A673 (cell line): ENCODE results near the gene MAP2. TPM values are rescaled to one million over a fixed set of nuclear protein-coding genes. Genes with fewer than 3 reads are reported as not detected.

ENCODE experiments used
- BruUV-seq: library from RNA; stranded (reverse); fragments of 400-500 nt; replicated peaks from 2 replicates; lab custom pipeline; 2021; lab: Mats Ljungman, UMichigan
- CTCF ChIA-PET: fragments of 300-600 bp; sonication (Branson Sonifier 250); formaldehyde crosslinking; loops from one replicate; lab custom pipeline; 2022; ENCODE audit warnings: antibody characterized with exemption; lab: Charles Lee
- POLR2A ChIA-PET: fragments of 300-600 bp; sonication (Branson Sonifier 250); formaldehyde crosslinking; loops from one replicate; lab custom pipeline; 2022; ENCODE audit warnings: antibody characterized with exemption; ENCODE audit not compliant: low non-redundant PET; lab: Charles Lee
- DNase-seq: peaks from one replicate; pipeline ENCODE4 v3.0.0-alpha.2; 2015; ENCODE audit warnings: low spot score
- H3K27ac ChIP-seq: fragments of 200-600 bp; sonication (generic); 2 replicates; pipeline ENCODE4 v1.5.1; 2016; ENCODE audit warnings: mixed run types, low read depth, mild to moderate bottlenecking, mixed read lengths, antibody characterized with exemption, low read length; ENCODE audit not compliant: poor library complexity, severe bottlenecking
- H3K27me3 ChIP-seq: fragments of 200-600 bp; sonication (generic); replicated peaks from 2 replicates; pipeline ENCODE4 v1.6.1; 2017; ENCODE audit warnings: mixed run types, low read depth, mild to moderate bottlenecking, mixed read lengths, antibody characterized with exemption, low read length; ENCODE audit not compliant: insufficient read depth, poor library complexity
- H3K36me3 ChIP-seq: fragments of 200-600 bp; sonication (generic); 2 replicates; pipeline ENCODE4 v1.6.1; 2016; ENCODE audit warnings: mixed run types, mild to moderate bottlenecking, mixed read lengths, antibody characterized with exemption, low read length; ENCODE audit not compliant: insufficient read depth, poor library complexity, severe bottlenecking
- H3K4me1 ChIP-seq: fragments of 200-600 bp; sonication (generic); 2 replicates; pipeline ENCODE4 v1.6.1; 2017; ENCODE audit warnings: mixed run types, mild to moderate bottlenecking, mixed read lengths, antibody characterized with exemption, low read length; ENCODE audit not compliant: insufficient read depth, poor library complexity, severe bottlenecking
- H3K4me3 ChIP-seq: fragments of 200-600 bp; sonication (generic); 2 replicates; pipeline ENCODE4 v1.5.1; 2016; ENCODE audit warnings: low read depth, mixed run types, mild to moderate bottlenecking, mixed read lengths, low read length; ENCODE audit not compliant: poor library complexity, severe bottlenecking
- H3K9me3 ChIP-seq: fragments of 200-600 bp; sonication (generic); 2 replicates; pipeline ENCODE4 v1.6.1; 2016; ENCODE audit warnings: mixed run types, low read depth, mild to moderate bottlenecking, mixed read lengths, antibody characterized with exemption, low read length; ENCODE audit not compliant: poor library complexity, severe bottlenecking
- EZH2 ChIP-seq: fragments of 200-600 bp; sonication (generic); IDR thresholded peaks from 2 replicates; pipeline ENCODE4 v1.6.1; 2017; ENCODE audit warnings: borderline replicate concordance, low read depth, mild to moderate bottlenecking, mixed read lengths, antibody characterized with exemption, low read length; ENCODE audit not compliant: poor library complexity, severe bottlenecking
- intact Hi-C: fragments of 100-400 bp; cut with micrococcal nuclease; formaldehyde crosslinking; loops from one replicate; pipeline ENCODE4 v1.10.0; 2022; ENCODE audit not compliant: unreplicated experiment
- total RNA-seq: library from RNA; stranded (reverse); gene quantifications from 2 replicates; pipeline ENCODE4 v1.2.3, GENCODE V29; 2021
- TF ChIP-seq, protein P1 (sequence below): fragments of 300-800, 200-600 bp; sonication (generic); conservative IDR thresholded peaks from 2 replicates; pipeline ENCODE4 v1.5.1; 2017; ENCODE audit warnings: low read depth, mild to moderate bottlenecking, antibody characterized with exemption, low read length, moderate library complexity, mixed read lengths

MAP2 gene
- total RNA-seq, 1 experiment from 2014 or later: 1.7 TPM

DNA sequence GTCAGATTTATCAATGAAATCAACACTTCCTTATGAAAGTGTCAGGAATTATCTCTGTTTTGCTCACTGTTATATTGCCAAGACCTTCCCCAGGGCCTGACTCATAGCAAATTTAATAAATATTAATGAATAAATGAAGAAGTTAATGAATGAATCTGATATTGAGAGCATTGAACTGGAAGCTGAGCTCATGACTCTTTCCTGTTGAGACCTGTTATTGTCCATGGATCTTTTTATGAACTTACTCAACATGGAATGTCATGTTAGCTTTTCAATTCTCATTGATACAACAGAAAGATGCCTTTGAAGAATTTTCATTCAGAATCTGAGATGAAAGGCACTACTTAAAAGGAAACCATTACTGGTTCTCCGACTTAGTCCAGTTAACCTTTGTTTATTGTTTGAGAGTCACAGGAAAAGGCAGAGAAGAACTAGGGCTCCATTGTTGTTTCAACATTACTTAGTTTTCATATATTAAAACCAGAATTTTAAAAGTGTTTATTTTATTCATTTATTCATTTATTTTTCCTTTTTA lies 257.4 kb downstream of the MAP2 start:
- POLR2A ChIA-PET: no interaction called here
- DNase-seq: no peak
- no peak overlapping the region for H3K27ac ChIP-seq
- intact Hi-C loops: no loop called here
- H3K36me3 ChIP-seq: no peaks in the 10 kb centered on the region
- TF ChIP-seq, protein P1, sequence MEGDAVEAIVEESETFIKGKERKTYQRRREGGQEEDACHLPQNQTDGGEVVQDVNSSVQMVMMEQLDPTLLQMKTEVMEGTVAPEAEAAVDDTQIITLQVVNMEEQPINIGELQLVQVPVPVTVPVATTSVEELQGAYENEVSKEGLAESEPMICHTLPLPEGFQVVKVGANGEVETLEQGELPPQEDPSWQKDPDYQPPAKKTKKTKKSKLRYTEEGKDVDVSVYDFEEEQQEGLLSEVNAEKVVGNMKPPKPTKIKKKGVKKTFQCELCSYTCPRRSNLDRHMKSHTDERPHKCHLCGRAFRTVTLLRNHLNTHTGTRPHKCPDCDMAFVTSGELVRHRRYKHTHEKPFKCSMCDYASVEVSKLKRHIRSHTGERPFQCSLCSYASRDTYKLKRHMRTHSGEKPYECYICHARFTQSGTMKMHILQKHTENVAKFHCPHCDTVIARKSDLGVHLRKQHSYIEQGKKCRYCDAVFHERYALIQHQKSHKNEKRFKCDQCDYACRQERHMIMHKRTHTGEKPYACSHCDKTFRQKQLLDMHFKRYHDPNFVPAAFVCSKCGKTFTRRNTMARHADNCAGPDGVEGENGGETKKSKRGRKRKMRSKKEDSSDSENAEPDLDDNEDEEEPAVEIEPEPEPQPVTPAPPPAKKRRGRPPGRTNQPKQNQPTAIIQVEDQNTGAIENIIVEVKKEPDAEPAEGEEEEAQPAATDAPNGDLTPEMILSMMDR: no peak
- TF ChIP-seq EZH2: no peak
- H3K27me3 ChIP-seq: no peaks in the 10 kb centered on the region
- H3K9me3 ChIP-seq: no peaks in the 10 kb centered on the region
- H3K4me3 ChIP-seq: no peak overlapping the region
- CTCF ChIA-PET: no interaction called here
- H3K4me1 ChIP-seq: no peaks in the 10 kb centered on the region
- BruUV-seq: no TSS peak

DNA sequence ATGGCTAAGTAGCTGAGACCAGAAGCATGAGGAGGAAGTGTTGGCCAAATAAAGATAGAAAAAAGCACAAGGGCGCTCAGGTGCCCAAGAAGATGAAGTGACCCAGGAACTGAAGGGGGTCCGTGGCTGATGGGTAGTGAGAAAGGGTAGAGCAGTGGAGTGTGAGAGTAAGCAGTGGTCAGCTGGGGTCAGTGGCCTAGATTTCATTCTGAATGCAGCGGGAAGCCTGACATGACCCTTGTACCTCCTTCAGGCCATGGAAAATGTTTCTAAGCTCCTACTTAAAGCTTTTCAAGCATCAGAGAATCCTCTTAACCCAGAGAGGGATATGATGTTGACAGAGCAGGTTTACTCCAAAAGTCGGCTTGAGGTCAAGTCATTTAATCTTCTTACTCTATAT lies 258.8 kb downstream of the MAP2 start:
- no TSS peak for BruUV-seq
- intact Hi-C loops: no loop called here
- Histone ChIP-seq H3K27ac (no peak overlapping the region), H3K4me1 (no peaks in the 10 kb centered on the region), H3K27me3 (peaks cover 7% of the 10 kb centered on the region), H3K9me3 (no peaks in the 10 kb centered on the region), H3K36me3 (no peaks in the 10 kb centered on the region), H3K4me3 (no peak overlapping the region)
- TF ChIP-seq, protein P1: no peak
- no peak for TF ChIP-seq EZH2
- no peak for DNase-seq
- ChIA-PET POLR2A (no interaction called here), CTCF (no interaction called here)

DNA sequence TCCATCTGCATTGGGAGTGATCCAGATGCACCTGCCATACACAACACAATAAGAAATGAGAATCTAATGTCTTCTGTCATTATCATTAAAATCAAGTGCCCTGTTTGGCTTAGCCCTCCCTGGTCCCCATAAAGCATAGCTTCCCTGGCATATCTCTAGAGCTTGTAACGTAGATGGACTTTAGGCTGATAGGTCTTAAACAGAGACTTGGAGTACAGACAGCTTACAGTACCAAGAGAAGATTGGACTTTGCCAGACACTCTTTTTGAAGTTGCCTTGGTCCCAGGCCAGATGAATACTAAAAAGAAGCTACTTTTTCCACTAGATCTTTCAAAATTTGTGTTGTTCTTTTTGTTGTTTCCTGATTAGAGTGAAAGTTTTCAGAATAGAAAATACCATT lies 261.5 kb downstream of the MAP2 start:
- Histone ChIP-seq H3K4me1 (no peaks in the 10 kb centered on the region), H3K27ac (no peak overlapping the region), H3K4me3 (no peak overlapping the region), H3K36me3 (no peaks in the 10 kb centered on the region), H3K9me3 (no peaks in the 10 kb centered on the region), H3K27me3 (peaks cover 15% of the 10 kb centered on the region)
- intact Hi-C loops: no loop called here
- CTCF ChIA-PET: no interaction called here
- TF ChIP-seq EZH2: no peak
- TF ChIP-seq, protein P1: no peak
- BruUV-seq: no TSS peak
- POLR2A ChIA-PET: no interaction called here
- DNase-seq: no peak
